OCI-LY7 (cell line): Measurements from ENCODE around the gene ZMYM1. TPM values are rescaled to one million over a fixed set of nuclear protein-coding genes. Genes with fewer than 3 reads are reported as not detected.
"Not testable (repeated sequence)": the region's sequence is repeated elsewhere in the genome, so short reads cannot be mapped to it uniquely, and the experiment has no call there.

ENCODE experiments used
- BruUV-seq: library from RNA; stranded (reverse); fragments of 400-500 nt; replicated peaks from 2 replicates; lab custom pipeline; 2021; lab: Mats Ljungman, UMichigan
- CTCF ChIA-PET: fragments of 300-600 bp; sonication (Branson Sonifier 250); formaldehyde crosslinking; loops from one replicate; lab custom pipeline; 2022; ENCODE audit warnings: antibody characterized with exemption; ENCODE audit not compliant: unreplicated experiment; lab: Charles Lee
- POLR2A ChIA-PET: fragments of 300-600 bp; sonication (Branson Sonifier 250); formaldehyde crosslinking; loops from one replicate; lab custom pipeline; 2022; ENCODE audit warnings: antibody characterized with exemption; lab: Charles Lee
- DNase-seq: peaks from one replicate; pipeline ENCODE4 v3.0.0-alpha.2; 2015; ENCODE audit warnings: low spot score
- H2AFZ ChIP-seq: fragments of 200-600 bp; sonication (generic), shearing (Covaris generic); 2 replicates; pipeline ENCODE4 v1.6.1; 2014; ENCODE audit warnings: mild to moderate bottlenecking, antibody characterized with exemption, low read length, moderate library complexity
- H3K27ac ChIP-seq: fragments of 200-600 bp; sonication (generic); 2 replicates; pipeline ENCODE4 v1.5.1; 2014; ENCODE audit warnings: mixed run types, low read depth, mild to moderate bottlenecking, moderate library complexity, low read length, inconsistent platforms; ENCODE audit not compliant: poor library complexity, severe bottlenecking
- H3K36me3 ChIP-seq: fragments of 200-600 bp; sonication (generic); 2 replicates; pipeline ENCODE4 v1.6.1; 2014; ENCODE audit warnings: mild to moderate bottlenecking, antibody characterized with exemption, low read length, moderate library complexity, mixed read lengths; ENCODE audit not compliant: insufficient read depth
- H3K4me1 ChIP-seq: fragments of 200-600 bp; sonication (generic); 2 replicates; pipeline ENCODE4 v1.5.1; 2014; ENCODE audit warnings: mild to moderate bottlenecking, low read length; ENCODE audit not compliant: insufficient read depth, poor library complexity, severe bottlenecking
- H3K4me2 ChIP-seq: fragments of 200-600 bp; sonication (generic); 2 replicates; pipeline ENCODE4 v1.6.1; 2014; ENCODE audit warnings: mild to moderate bottlenecking, low read length
- H3K4me3 ChIP-seq: fragments of 200-600 bp; sonication (generic); 2 replicates; pipeline ENCODE4 v1.5.1; 2014; ENCODE audit warnings: mild to moderate bottlenecking, low read depth, low read length; ENCODE audit not compliant: poor library complexity, severe bottlenecking
- H3K79me2 ChIP-seq: fragments of 200-600 bp; sonication (generic); 2 replicates; pipeline ENCODE4 v1.6.1; 2016; ENCODE audit warnings: low read depth, mild to moderate bottlenecking, low read length, moderate library complexity, mixed read lengths; ENCODE audit not compliant: insufficient read depth
- H3K9me2 ChIP-seq: fragments of 200-600 bp; sonication (generic); 2 replicates; pipeline ENCODE4 v1.6.1; 2016; ENCODE audit warnings: mild to moderate bottlenecking, low read length, mixed read lengths; ENCODE audit not compliant: insufficient read depth
- H3K9me3 ChIP-seq: fragments of 200-600 bp; sonication (generic); 2 replicates; pipeline ENCODE4 v1.6.1; 2014; ENCODE audit warnings: mild to moderate bottlenecking, mixed run types, low read length, mixed read lengths
- H4K20me1 ChIP-seq: fragments of 200-600 bp; sonication (generic); 2 replicates; pipeline ENCODE4 v1.6.1; 2014; ENCODE audit warnings: mild to moderate bottlenecking, antibody characterized with exemption, low read length, moderate library complexity, mixed read lengths; ENCODE audit not compliant: insufficient read depth
- EZH2phosphoT487 ChIP-seq: fragments of 200-600 bp; sonication (generic); IDR thresholded peaks from 2 replicates; pipeline ENCODE4 v1.6.1; 2018; ENCODE audit warnings: low read depth, borderline replicate concordance, mild to moderate bottlenecking, mixed run types, antibody characterized with exemption, low read length, moderate library complexity, mixed read lengths
- intact Hi-C: fragments of 100-400 bp; cut with micrococcal nuclease; formaldehyde crosslinking; loops from one replicate; pipeline ENCODE4 v1.10.0; 2022; ENCODE audit not compliant: unreplicated experiment
- total RNA-seq, 2 experiments: library from RNA; depleted of rRNA in 1 of 2; stranded (reverse); fragments of >200 nt in 1 of 2; shearing (Covaris generic) in 1 of 2; gene quantifications; 2 replicates each; pipeline ENCODE4 v1.2.3, GENCODE V29; 2014 to 2022
- TF ChIP-seq, protein P1 (sequence below): fragments of 200-600 bp; sonication (generic); conservative IDR thresholded peaks from 2 replicates; pipeline ENCODE4 v1.5.1; 2014; ENCODE audit warnings: mild to moderate bottlenecking, antibody characterized with exemption, low read length, moderate library complexity, mixed read lengths

ZMYM1 gene
- total RNA-seq, 2 experiments from 2014 or later = 6.9 to 9.5 TPM

- DNase-seq = no peak
- no peaks in the 10 kb centered on the region for H3K79me2 ChIP-seq
- H2AFZ ChIP-seq = no peak overlapping the region
- intact Hi-C loops = no loop called here
- H3K9me3 ChIP-seq = no peaks in the 10 kb centered on the region
- H3K4me3 ChIP-seq = no peak overlapping the region
- POLR2A ChIA-PET = no interaction called here
- no peaks in the 10 kb centered on the region for H3K36me3 ChIP-seq
- H4K20me1 ChIP-seq = no peaks in the 10 kb centered on the region
- BruUV-seq = no TSS peak
- no peaks in the 10 kb centered on the region for H3K9me2 ChIP-seq
- no peak overlapping the region for H3K4me2 ChIP-seq
- H3K27ac ChIP-seq = no peak overlapping the region
- H3K4me1 ChIP-seq = no peaks in the 10 kb centered on the region
- no peak for TF ChIP-seq EZH2phosphoT487
- CTCF ChIA-PET = no interaction called here
Measured at GRCh38 chr1:35143737-35144508, 64.7 kb downstream of the ZMYM1 start.

- H3K4me1 ChIP-seq, H3K4me3 ChIP-seq, H3K36me3 ChIP-seq, H3K27ac ChIP-seq, H2AFZ ChIP-seq, H3K9me2 ChIP-seq, BruUV-seq, H3K4me2 ChIP-seq, CTCF ChIA-PET, H3K9me3 ChIP-seq, H3K79me2 ChIP-seq, intact Hi-C loops, DNase-seq, H4K20me1 ChIP-seq, POLR2A ChIA-PET: not testable (repeated sequence)
Measured at GRCh38 chr1:35145892-35146549, 66.8 kb downstream of the ZMYM1 start.

- no TSS peak for BruUV-seq
- Histone ChIP-seq H3K9me2 (no peaks in the 10 kb centered on the region), H3K36me3 (no peaks in the 10 kb centered on the region), H3K4me2 (no peak overlapping the region), H3K4me3 (no peak overlapping the region), H3K79me2 (no peaks in the 10 kb centered on the region), H2AFZ (no peak overlapping the region), H3K27ac (no peak overlapping the region), H3K4me1 (no peaks in the 10 kb centered on the region), H4K20me1 (no peaks in the 10 kb centered on the region), H3K9me3 (no peaks in the 10 kb centered on the region)
- no peak for DNase-seq
- CTCF ChIA-PET = no interaction called here
- TF ChIP-seq, protein P1, sequence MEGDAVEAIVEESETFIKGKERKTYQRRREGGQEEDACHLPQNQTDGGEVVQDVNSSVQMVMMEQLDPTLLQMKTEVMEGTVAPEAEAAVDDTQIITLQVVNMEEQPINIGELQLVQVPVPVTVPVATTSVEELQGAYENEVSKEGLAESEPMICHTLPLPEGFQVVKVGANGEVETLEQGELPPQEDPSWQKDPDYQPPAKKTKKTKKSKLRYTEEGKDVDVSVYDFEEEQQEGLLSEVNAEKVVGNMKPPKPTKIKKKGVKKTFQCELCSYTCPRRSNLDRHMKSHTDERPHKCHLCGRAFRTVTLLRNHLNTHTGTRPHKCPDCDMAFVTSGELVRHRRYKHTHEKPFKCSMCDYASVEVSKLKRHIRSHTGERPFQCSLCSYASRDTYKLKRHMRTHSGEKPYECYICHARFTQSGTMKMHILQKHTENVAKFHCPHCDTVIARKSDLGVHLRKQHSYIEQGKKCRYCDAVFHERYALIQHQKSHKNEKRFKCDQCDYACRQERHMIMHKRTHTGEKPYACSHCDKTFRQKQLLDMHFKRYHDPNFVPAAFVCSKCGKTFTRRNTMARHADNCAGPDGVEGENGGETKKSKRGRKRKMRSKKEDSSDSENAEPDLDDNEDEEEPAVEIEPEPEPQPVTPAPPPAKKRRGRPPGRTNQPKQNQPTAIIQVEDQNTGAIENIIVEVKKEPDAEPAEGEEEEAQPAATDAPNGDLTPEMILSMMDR = no peak
- no peak for TF ChIP-seq EZH2phosphoT487
- intact Hi-C loops = no loop called here
- POLR2A ChIA-PET = no interaction called here
Measured at GRCh38 chr1:35151220-35151619, 72.0 kb downstream of the ZMYM1 start.
